Neural crest cell (in vitro differentiated cells): ENCODE data around the gene SIRT4. TPM values are rescaled to one million over a fixed set of nuclear protein-coding genes. Genes with fewer than 3 reads are reported as not detected.

Experiments
- DNase-seq: peaks from one replicate; pipeline ENCODE4 v3.0.0; 2021; ENCODE audit warnings: low read depth, mixed read lengths, low spot score
- H3K27ac Mint-ChIP-seq: one replicate; pipeline ENCODE4 v1.8.0; 2021; ENCODE audit warnings: mild to moderate bottlenecking, mixed read lengths; ENCODE audit not compliant: unreplicated experiment
- H3K27me3 Mint-ChIP-seq: 2 replicates; pipeline ENCODE4 v1.8.0; 2021; ENCODE audit warnings: low read depth, mild to moderate bottlenecking, mixed read lengths
- H3K36me3 Mint-ChIP-seq: 2 replicates; pipeline ENCODE4 v1.8.0; 2021; ENCODE audit warnings: low read depth, mild to moderate bottlenecking, mixed read lengths
- H3K4me1 Mint-ChIP-seq: 2 replicates; pipeline ENCODE4 v1.8.0; 2021; ENCODE audit warnings: mixed read lengths
- H3K4me3 Mint-ChIP-seq: one replicate; pipeline ENCODE4 v1.8.0; 2021; ENCODE audit warnings: mild to moderate bottlenecking, mixed read lengths
- H3K9me3 Mint-ChIP-seq: 2 replicates; pipeline ENCODE4 v1.8.0; 2021; ENCODE audit warnings: mixed read lengths
- CTCF ChIP-seq: fragments of 200-600 bp; sonication (generic); conservative IDR thresholded peaks from 2 replicates; pipeline ENCODE4 v1.5.0; 2021; ENCODE audit warnings: antibody characterized with exemption, mild to moderate bottlenecking
- total RNA-seq: library from RNA; stranded (reverse); gene quantifications from 2 replicates; pipeline ENCODE4 v1.2.1, GENCODE V29; 2021

SIRT4 gene
- total RNA-seq, 1 donor from 2014 or later: 1.7 TPM

- no peak for DNase-seq
- no peaks in the 10 kb centered on the region for H3K9me3 Mint-ChIP-seq
- no peak for TF ChIP-seq CTCF
- H3K27ac Mint-ChIP-seq: no peak overlapping the region
- H3K4me1 Mint-ChIP-seq: peaks cover 8% of the 10 kb centered on the region
- peak overlapping the region; percentile 94 for H3K4me3 Mint-ChIP-seq
- H3K36me3 Mint-ChIP-seq: no peaks in the 10 kb centered on the region
- H3K27me3 Mint-ChIP-seq: peaks cover 33% of the 10 kb centered on the region
Observed at GRCh38 chr12:120324841-120325417, 22.8 kb downstream of the SIRT4 start.

GRCh38 chr12:120327593-120327992 is 25.5 kb downstream of the SIRT4 start, which contains the start of gene PLA2G1B:
Gene PLA2G1B, minus strand, starts transcription at chr12:120327779. Its CDS starts 26 bp downstream, at chr12:120327753.
- Mint-ChIP-seq H3K9me3 (no peaks in the 10 kb centered on the region), H3K36me3 (no peaks in the 10 kb centered on the region), H3K4me3 (peak within 1 kb of the TSS; percentile 12), H3K27me3 (peaks cover 19% of the 10 kb centered on the region), H3K27ac (no peak within 1 kb of the TSS), H3K4me1 (peaks cover 8% of the 10 kb centered on the region)
- TF ChIP-seq CTCF: no peak
- DNase-seq: no peak

GRCh38 chr12:120328228-120328627 is 26.1 kb downstream of the SIRT4 start:
- Mint-ChIP-seq H3K27me3 (peaks cover 19% of the 10 kb centered on the region), H3K9me3 (no peaks in the 10 kb centered on the region), H3K4me3 (no peak overlapping the region)

GRCh38 chr12:120331390-120331789 is 29.3 kb downstream of the SIRT4 start:
- no peak overlapping the region for H3K4me3 Mint-ChIP-seq
- no peak for DNase-seq
- peaks cover 4% of the 10 kb centered on the region for H3K27me3 Mint-ChIP-seq
- H3K27ac Mint-ChIP-seq: no peak overlapping the region
- no peaks in the 10 kb centered on the region for H3K4me1 Mint-ChIP-seq
- peaks cover 5% of the 10 kb centered on the region for H3K36me3 Mint-ChIP-seq
- no peak for TF ChIP-seq CTCF
- peaks cover 5% of the 10 kb centered on the region for H3K9me3 Mint-ChIP-seq

More at GRCh38 chr12:120328228-120328627, 26.1 kb downstream of the SIRT4 start:
- Mint-ChIP-seq H3K27ac (no peak overlapping the region), H3K36me3 (no peaks in the 10 kb centered on the region), H3K4me1 (peaks cover 8% of the 10 kb centered on the region)
- DNase-seq: no peak
- no peak for TF ChIP-seq CTCF

GRCh38 chr12:120332041-120332440 is 29.9 kb downstream of the SIRT4 start:
- H3K4me3 Mint-ChIP-seq: no peak overlapping the region
- peaks cover 8% of the 10 kb centered on the region for H3K36me3 Mint-ChIP-seq
- peaks cover 4% of the 10 kb centered on the region for H3K27me3 Mint-ChIP-seq
- H3K27ac Mint-ChIP-seq: no peak overlapping the region
- peaks cover 9% of the 10 kb centered on the region for H3K9me3 Mint-ChIP-seq
- DNase-seq: no peak
- TF ChIP-seq CTCF: no peak
- no peaks in the 10 kb centered on the region for H3K4me1 Mint-ChIP-seq
